ENCODE results near the gene RPL29. TPM values are rescaled to one million over a fixed set of nuclear protein-coding genes. Genes with fewer than 3 reads are reported as not detected.
"Not testable (repeated sequence)": the region's sequence is repeated elsewhere in the genome, so short reads cannot be mapped to it uniquely, and the experiment has no call there.

RPL29 gene
- total RNA-seq, 1 experiment from 2014 or later = 609 TPM

- DNase-seq (ENCODE audit: low spot score) = no peak
Observed at GRCh38 chr3:52006017-52006819, 10.5 kb upstream of the RPL29 start.

- DNase-seq (ENCODE audit: low spot score) = no peak
Observed at GRCh38 chr3:52005571-52005986, 9.9 kb upstream of the RPL29 start.

- no peak for DNase-seq (ENCODE audit: low spot score)
Observed at GRCh38 chr3:52004906-52005395, 9.3 kb upstream of the RPL29 start.

- DNase-seq (ENCODE audit: low spot score) = no peak
Observed at GRCh38 chr3:52004163-52004787, 8.6 kb upstream of the RPL29 start.

GRCh38 chr3:52002748-52003147 lies 7.1 kb upstream of the RPL29 start:
- DNase-seq (ENCODE audit: low spot score) = no peak

GRCh38 chr3:52001443-52001974 lies 5.8 kb upstream of the RPL29 start:
- DNase-seq (ENCODE audit: low spot score) = peak; percentile 70

GRCh38 chr3:51999846-52000245 lies 4.2 kb upstream of the RPL29 start:
- DNase-seq (ENCODE audit: low spot score) = no peak

GRCh38 chr3:51998774-51999173 lies 3.1 kb upstream of the RPL29 start:
- DNase-seq (ENCODE audit: low spot score) = no peak

- DNase-seq (ENCODE audit: low spot score) = peak; percentile 50
Observed at GRCh38 chr3:51997935-51998596, 2.4 kb upstream of the RPL29 start.

GRCh38 chr3:51997172-51997571 lies 1.5 kb upstream of the RPL29 start:
- no peak for DNase-seq (ENCODE audit: low spot score)

GRCh38 chr3:51994530-51994929 lies 1.2 kb downstream of the RPL29 start:
- DNase-seq (ENCODE audit: low spot score) = no peak

- DNase-seq (ENCODE audit: low spot score) = not testable (repeated sequence)
Observed at GRCh38 chr3:51993657-51994056, 2.0 kb downstream of the RPL29 start.

GRCh38 chr3:51992017-51992682 lies 3.5 kb downstream of the RPL29 start:
- no peak for DNase-seq (ENCODE audit: low spot score)

- not testable (repeated sequence) for DNase-seq (ENCODE audit: low spot score)
Observed at GRCh38 chr3:51990501-51990971, 5.2 kb downstream of the RPL29 start.

GRCh38 chr3:51988286-51989146 lies 7.2 kb downstream of the RPL29 start:
- DNase-seq (ENCODE audit: low spot score) = no peak

- no peak for DNase-seq (ENCODE audit: low spot score)
Observed at GRCh38 chr3:51987568-51987967, 8.1 kb downstream of the RPL29 start.

- no peak for DNase-seq (ENCODE audit: low spot score)
Observed at GRCh38 chr3:51986010-51986947, 9.4 kb downstream of the RPL29 start.

GRCh38 chr3:51985063-51985462 lies 10.6 kb downstream of the RPL29 start:
- no peak for DNase-seq (ENCODE audit: low spot score)

GRCh38 chr3:51984269-51984647 lies 11.4 kb downstream of the RPL29 start:
- DNase-seq (ENCODE audit: low spot score) = no peak
